GM11168 (cell line): ENCODE data around the gene WNT9A.
"Not testable (repeated sequence)": the region's sequence is repeated elsewhere in the genome, so short reads cannot be mapped to it uniquely, and the experiment has no call there.

Experiments
- in situ Hi-C: fragments of 300-500 bp; cut with MboI; formaldehyde crosslinking; loops from one replicate; pipeline ENCODE4 v1.12.0; 2022; ENCODE audit warnings: low sequenced_read_pairs; ENCODE audit not compliant: unreplicated experiment

Gene WNT9A

DNA sequence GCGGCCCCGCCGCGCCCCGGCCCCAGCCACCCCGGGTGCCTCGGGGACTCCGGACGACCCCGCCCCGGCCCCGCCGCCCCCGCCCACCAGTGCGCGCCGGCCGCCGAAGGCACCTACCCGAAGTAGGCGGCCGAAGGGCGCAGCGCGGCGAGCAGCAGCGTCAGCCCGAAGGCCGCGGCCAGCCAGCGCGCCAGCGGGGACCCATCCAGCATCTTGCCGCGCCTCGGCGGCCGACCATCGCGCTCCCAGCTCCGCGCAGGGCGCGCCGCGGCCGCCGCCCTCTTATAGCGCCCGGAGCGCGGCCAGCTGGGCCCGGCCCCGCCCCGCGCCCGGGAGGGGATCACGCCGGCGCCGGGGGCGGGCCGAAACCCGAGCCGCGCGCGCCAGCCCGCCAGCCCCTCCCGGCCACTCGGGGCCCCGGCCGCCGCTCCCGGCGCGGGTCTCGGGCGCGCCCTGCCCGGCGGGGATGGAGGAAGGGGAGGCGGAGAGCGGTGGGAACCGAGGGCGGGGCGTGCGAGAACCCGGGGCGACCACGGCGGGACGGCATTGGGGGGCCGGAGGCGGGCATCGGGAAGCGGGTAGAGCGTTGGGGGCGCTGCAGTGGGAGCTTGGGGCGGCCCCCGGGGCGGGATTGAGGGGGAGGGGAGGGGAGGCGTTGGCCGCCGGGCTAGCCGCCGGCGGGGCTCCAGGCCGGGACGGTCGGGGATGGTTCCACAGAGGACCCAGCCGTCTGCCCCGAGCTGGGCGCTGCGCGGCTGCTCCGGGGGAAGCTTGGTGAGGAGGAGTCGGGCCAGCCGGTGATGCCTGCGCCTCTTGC lies at the start of gene WNT9A:
TSS of gene WNT9A (minus strand) at position 257 of the 817 bp plus-strand sequence. CDS start at position 212, 45 bp downstream.
- in situ Hi-C loops = loop anchor here (10.0 to 25.0 kb wide), 2 partner anchors 186 to 463 kb away; no protein-coding TSS in a partner anchor

DNA sequence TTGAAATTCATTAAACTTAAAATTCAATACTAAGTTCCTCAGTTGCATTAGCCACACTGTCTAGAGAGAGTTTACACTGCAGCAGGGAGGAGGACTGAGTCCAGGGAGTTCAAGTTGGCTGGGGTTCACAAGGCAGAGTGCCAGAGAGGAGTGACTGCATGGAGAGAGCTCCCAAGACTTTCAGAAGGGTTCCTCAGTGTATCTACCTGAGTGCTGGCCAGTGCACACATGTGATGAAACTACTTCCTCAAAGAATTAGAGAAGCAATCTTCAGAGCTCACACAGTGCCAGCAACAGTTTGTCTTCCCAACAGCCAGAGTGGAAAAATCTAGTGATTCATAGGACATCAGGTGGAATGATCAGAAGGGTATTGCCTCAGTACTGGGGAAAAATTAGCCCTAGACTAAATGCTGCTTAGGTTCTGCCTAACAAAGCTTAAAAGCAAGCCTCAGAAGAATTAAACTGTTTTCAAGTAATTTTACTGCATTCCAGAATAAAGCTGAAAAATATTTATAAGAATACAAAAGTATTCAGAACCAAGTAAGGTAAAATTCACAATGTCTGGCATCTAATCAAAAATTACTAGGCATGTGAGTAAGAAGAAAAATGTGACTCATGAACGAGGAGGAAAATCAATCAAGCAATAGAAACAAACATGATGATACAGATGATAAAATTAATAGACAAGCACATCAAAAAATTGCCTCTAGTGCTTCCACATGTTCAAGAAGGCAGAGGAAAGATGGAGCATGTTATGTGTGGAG lies 48.6 kb upstream of the WNT9A start:
- in situ Hi-C loops = no loop called here

DNA sequence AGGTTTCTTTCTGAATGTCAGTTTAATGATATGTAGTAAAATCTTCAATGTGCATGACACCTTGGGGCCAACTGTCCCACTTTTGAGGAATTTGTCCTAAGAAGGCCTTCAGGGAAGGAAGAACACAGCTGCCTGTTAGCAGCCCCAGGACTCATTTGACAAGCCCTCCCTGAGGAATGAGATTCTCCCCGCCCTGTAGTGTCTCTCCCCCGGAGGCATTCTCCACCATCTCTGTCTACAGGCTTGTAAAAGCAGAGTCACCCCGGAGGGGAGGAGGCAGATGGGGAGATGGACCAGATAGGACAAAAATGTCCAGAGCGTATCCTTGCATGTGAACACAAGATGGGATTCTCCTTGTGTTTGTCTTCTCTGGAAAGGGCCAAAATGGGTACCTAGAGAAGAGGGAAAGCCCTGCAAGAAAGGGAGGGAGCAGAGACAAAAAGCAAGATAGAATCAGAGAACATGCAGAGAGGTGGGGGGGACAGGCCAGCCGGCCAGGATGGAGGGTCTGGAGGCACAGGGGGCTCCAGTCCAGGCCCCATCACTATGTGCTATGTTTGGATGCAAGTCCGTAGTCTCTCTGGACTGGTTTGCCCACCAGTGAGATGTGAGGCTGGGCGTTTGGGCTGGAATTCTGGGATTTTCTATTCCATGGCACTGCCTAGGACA lies 47.0 kb upstream of the WNT9A start:
- in situ Hi-C loops = no loop called here

DNA sequence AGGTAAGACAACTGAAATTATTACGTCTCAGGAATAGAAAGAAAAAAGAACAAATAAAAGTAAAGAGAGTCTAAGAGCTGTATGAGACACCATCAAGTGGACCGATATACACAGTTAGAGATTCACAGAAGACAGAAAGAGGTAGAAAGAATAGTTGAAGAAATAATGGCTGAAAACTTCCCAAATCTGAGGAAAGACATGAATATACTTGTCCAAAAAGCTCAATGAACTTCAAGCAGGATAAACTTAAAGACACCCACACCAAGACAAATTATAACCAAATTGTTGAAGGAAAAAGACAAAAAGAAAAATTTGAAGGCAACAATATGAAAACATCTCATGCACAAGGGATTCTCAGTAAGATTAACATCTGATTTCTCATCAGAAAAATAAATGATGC lies 39.4 kb upstream of the WNT9A start:
- in situ Hi-C loops = no loop called here

- in situ Hi-C loops = not testable (repeated sequence)
These were observed 28.0 kb upstream of the WNT9A start for GRCh38 chr1:227975583-227976283.

- in situ Hi-C loops = not testable (repeated sequence)
These were observed 26.1 kb upstream of the WNT9A start for GRCh38 chr1:227973724-227974288.

DNA sequence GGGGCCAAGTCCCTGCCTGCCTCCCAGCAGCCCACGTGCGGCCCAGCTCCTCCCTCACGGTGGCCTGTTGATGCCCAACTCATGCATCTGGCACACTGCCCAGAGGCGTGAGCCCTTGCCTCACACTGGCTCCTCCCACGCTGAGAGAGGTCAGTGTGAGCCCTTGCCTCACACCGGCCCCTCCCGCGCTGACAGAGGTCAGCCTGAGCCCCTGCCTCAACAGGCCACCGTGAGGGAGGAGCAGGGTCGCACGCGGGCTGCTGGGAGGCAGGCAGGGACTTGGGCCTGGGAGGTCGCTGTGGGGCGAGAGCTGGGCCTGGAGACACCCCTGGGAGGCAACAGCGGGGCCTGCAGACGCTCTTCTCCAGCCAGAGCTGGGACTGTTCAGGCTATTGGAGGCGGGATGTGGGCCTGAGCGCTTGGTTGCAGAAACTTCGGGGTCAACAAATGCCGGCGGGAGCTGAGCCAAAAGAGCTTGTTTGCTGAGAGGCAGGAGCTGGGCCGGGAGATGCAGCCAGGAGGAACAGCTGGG lies 25.2 kb upstream of the WNT9A start:
- in situ Hi-C loops = not testable (repeated sequence)

DNA sequence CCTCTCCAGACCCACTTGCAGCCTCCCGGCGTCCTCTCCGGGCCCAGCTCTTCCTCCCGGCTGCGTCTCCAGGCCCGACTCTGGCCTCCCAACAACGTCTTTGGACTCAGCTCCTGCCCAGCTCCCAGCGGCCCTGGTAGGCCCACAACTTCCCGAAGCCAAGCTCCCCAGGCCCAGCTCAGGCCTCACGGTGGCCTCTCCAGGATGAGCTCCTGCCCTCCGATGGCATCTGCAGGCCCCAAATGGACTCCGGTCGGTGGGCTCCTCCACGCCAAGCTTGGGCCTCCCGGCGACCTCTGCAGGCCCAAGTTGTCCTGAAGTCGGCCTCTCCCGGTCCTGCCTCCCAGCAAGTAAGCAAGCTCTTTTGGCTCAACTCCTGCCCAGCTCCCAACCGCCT lies 24.5 kb upstream of the WNT9A start:
- in situ Hi-C loops = not testable (repeated sequence)

- in situ Hi-C loops = not testable (repeated sequence)
These were observed 24.0 kb upstream of the WNT9A start for GRCh38 chr1:227971643-227972282.

GRCh38 chr1:227971216-227971615 lies 23.5 kb upstream of the WNT9A start:
- in situ Hi-C loops = not testable (repeated sequence)

GRCh38 chr1:227970076-227970995 lies 22.6 kb upstream of the WNT9A start:
- in situ Hi-C loops = not testable (repeated sequence)

- in situ Hi-C loops = not testable (repeated sequence)
These were observed 20.1 kb upstream of the WNT9A start for GRCh38 chr1:227967815-227968214.

GRCh38 chr1:227966733-227967132 lies 19.0 kb upstream of the WNT9A start:
- in situ Hi-C loops = not testable (repeated sequence)

DNA sequence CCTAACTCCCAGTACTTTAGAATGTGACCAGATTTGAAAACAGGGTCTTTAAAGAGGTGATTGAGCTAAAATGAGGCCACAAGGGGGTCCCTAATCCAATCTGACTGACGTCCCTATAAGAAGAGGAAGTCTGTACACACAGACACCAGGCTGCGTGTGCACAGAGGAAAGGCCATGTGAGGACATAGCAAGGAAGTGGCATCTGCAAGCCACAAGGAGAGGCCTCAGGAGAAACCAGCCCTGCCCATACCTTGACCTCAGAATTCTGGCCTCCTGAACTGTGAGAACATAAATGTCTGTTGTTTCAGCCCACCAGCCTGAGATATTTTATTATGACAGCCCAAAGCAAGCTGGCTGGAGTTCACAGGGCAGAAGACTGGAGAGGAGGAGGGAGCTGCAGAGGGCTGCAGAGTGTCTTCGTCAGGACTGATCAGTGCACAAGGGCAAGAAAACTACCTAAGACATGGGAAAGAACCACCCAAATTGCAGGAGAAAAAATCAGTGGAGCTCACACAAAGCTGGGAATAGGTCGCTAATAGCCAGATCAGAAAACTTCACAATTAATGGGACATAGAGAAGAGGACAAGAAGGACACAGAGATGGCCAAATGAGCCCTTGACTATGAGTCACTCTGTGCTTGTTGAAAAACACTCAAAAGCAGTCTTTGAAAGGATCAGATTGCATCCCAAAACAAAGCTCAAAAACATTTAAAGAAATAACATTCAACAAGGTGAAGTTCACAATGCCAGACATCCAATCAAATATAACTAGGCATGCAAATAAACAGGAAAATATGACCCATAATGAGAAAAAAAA lies 14.1 kb upstream of the WNT9A start:
- in situ Hi-C loops = no loop called here

- in situ Hi-C loops = no loop called here
These were observed 11.7 kb upstream of the WNT9A start for GRCh38 chr1:227959325-227959860.

- in situ Hi-C loops = no loop called here
These were observed 11.0 kb upstream of the WNT9A start for GRCh38 chr1:227958617-227959324.
